GM21423 (cell line): ENCODE data around the gene DDX46.
A peak's percentile ranks its signal among the peaks of the same experiment; 100 is the strongest.
"Not testable (repeated sequence)": the region's sequence is repeated elsewhere in the genome, so short reads cannot be mapped to it uniquely, and the experiment has no call there.

Experiments used
- ATAC-seq: cut with Tn5 transposase; IDR thresholded peaks from one replicate; pipeline ENCODE4 v1.9.1; 2021; ENCODE audit warnings: mild to moderate bottlenecking, moderate library complexity; ENCODE audit not compliant: unreplicated experiment

Gene DDX46

DNA sequence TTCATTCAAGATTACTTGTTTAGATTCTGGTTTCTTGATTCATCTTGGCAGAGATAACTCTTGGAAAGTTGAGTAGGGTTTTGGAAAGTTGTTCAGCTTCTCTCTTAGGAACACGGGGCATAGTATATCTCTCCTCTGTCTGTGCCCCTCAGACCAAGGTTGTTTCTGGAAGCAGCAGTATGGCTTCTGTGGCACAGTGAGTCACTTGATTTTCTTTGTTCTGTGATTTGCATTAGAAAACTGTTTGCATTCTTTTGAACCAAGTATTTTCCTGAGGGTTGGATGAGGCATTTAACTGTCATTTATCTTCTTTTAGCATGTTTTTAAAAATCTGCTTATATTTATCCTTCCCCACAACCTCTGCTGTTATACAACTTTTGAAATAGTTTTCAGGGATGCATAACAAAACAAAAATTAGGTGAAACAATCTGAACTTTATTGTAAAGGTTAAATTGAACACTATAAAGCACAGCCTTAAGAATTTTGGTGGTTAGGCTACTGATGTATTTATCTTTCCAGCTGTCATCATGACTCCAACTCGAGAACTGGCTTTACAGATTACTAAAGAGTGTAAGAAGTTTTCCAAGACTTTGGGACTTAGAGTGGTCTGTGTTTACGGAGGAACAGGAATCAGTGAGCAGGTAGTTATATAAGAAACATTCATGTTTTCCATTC is 26.5 kb downstream of the DDX46 start:
- ATAC-seq, result no peak

DNA sequence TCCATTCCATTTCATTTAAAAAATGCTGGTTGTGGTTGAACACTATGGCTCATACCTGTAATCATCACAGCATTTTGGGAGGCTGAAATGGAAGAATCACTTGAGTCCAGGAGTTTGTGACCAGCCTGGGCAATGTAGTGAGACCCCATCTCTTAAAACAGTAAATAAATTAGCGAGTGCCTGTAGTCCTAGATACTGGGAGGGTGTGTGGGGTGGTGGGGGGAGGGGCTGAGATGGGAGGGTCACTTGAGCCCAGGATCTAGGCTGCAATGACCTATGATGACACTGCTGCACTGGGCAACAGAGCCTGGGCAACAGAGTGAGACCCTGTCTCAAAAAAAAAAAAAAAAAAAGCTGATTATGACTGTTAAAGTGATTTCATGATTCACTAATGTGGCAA is 29.1 kb downstream of the DDX46 start:
- ATAC-seq, result no peak

DNA sequence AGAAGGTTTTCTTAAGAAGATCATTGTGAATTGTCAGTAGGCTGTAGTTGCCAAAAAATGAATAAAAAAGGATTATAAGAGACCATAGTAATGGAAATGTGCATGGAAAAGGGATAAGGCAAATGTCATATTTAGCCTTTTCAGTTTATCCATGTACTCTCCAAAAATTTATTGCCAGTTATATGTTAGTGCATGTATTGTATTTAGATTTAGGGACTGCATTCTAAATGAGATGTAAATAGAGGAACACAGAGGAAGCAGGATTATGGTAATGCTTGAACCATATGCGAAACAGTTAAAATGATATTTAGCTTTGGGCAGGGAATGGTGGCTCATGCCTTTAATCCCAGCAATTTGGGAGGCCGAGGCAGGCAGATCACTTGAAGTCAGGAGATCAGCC is 33.0 kb downstream of the DDX46 start:
- no peak for ATAC-seq

DNA sequence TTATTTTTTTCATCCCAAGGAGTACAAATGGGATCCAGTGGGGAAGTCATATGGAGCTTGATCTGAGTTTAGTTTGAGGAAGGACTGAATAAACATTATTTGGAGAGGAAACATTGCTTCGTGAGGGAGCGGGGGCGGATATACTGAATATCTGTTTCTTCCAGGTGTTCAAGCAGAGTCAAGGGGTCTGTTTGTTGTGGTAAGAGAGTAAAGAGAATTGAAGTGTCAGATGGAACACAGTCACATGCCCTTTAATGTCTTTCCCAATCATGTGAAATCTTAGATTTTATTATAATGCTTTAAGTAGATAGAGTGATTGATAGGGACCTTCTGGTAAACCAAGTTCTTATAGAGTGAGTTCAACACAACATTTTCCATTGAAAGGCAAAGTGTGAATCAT is 33.7 kb downstream of the DDX46 start:
- ATAC-seq, result no peak

DNA sequence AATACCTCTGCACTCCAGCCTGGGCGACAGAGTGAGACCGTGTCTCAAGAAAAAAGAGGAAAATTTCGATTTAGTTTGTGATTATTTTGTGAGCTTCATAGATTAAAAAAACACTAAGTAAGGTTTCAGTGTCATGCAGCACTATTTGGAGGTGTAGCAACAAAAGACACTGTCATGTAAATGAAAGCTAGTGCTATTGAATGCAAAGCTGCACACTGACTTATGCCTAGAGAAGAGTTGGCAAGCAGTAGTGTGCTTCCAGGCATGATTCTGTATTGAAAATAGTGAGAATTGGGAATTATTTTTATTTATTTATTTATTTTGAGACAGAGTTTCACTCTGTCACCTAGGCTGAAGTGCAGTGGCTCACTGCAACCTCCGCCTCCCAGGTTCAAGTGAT is 34.5 kb downstream of the DDX46 start:
- ATAC-seq, result no peak

DNA sequence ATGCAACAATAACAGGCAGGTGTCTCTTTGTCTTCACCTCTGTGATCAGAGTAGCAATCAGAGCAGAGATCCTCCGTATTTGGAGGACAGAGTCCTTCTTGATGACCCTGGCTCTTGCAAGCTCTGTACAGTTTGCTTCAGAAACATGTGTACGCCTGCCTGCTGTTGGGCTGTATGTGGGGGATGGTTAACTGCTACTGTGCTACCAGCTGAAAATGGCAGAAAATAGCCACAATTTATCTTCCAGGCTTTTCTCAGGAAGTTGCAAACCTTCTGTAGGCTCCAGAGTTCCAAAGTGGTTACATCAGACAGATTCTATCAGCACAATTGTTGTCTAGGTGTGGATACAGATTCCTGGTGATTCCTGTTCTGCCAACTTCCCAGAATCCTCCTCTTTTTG is 35.5 kb downstream of the DDX46 start:
- ATAC-seq, result no peak

DNA sequence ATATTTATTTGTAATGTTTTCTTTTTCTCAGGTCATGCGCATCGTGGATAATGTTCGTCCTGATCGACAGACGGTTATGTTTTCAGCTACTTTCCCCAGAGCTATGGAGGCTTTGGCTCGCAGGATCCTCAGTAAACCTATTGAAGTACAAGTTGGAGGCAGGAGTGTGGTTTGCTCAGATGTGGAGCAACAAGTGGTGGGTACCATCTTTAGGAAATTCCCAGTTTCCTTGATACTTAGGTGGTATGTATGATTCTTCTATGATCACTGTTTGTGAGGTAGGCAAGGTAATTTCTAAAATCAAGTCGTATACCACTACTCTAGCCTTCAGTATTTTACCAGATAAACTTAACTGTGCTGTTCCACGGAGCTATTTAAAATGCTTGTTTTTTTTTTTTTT is 36.2 kb downstream of the DDX46 start:
- no peak for ATAC-seq

DNA sequence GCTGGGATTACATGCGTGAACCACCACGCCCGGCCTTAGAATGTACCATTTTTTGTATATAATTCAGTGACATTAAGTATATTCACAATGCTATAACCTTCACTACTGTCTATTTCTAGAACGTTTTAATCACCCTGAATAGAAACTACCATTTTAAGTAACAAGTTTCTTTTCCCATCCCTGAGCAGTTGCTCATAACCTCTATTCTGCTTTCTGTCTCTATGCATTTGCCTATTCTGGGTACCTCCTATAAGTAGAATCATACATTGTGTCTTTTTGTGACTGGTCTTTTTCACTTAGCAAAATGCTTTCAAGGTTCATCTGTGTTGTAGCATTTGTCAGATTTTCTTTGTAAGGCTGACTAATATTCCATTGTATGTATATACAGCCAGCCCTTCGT is 39.9 kb downstream of the DDX46 start:
- no peak for ATAC-seq

DNA sequence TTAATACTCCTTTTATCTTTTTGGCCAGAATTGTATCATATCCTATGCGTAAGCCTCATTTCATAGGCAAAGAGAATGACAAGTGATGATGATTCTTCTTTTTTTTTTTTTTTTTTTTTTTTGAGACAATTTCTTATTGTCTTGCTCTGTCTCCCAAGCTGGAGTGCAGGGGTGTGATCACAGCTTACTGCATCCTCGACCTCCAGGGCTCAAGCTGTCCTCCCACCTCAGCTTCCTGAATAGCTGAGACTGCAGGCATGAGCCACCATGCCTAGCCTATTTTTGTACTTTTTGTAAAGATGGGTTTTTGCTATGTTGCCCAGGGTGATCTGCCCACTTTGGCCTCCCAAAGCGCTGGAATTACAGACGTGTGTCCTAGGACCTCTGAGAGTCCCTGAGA is 45.2 kb downstream of the DDX46 start:
- ATAC-seq, result no peak

DNA sequence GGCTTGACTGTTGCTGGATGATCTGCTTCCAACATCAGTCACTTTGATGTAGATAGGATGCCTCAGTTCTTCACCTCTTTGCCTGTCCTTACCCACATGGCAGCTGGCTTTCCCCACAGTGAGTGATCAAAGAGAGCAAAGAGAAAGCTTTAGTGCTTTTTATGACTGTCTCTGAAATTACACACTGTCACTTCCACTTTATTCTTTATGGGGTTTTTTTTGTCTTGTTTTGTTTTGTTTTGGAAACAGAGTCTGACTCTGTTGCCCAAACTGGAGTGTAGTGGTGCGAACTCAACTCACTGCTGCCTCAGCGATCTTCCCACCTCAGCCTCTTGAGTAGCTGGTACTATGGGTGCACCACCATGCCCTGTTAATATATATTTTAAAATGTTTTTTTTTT is 54.8 kb downstream of the DDX46 start:
- ATAC-seq, result peak; percentile 60

DNA sequence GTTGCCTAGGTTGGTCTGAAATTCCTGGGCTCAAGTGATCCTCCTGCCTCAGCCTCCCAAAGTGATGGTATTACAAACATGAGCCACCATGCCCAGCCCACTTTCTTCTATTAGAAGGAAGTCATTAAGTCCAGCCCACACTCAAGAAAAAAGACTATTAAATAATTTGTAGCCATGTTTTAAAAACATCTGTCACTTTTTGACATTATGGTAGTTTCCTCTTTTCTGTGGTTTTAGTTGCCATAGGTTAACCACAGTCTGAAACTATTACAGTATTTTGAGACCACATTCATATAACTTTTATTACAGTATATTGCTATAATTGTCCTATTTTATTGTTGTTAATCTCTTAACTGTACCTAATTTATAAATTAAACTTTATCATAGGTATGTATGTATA is 55.2 kb downstream of the DDX46 start:
- peak; percentile 58 for ATAC-seq

DNA sequence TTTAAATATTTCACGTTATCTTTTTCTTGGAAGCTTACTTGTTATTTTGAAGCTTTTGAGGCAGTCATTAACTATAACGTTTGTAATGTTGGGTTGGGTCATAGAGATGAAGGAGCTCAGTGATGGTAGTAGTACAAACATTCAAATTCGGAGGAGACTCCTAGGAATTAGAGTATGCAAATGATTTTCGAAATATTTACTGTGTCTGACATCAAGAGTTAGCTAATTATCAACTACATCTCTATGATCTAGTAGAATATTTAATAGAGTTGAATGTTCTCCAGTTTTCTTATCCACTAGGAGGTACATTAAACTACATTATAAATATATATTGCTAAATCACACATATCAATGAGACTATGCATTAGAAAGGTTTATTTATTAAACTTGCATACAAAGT is 58.4 kb downstream of the DDX46 start:
- ATAC-seq, result no peak

DNA sequence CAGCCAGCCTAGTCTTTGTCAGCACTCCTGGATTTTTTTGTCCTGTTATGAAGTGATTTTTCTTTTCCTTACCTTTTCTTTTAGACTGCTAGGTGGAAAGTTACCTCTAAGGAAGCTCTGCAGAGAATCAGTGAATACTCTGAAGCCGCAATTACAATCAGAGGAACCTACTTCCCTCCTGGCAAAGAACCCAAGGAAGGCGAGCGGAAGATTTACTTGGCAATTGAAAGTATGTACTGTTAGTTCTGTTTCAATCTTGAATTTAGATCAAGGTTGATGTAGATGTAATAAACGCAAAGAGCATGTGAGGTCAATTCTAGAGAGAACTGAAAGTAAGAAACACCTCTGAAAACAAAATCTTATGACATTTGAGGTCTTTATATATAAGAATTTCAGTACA is 60.2 kb downstream of the DDX46 start:
- ATAC-seq, result no peak

DNA sequence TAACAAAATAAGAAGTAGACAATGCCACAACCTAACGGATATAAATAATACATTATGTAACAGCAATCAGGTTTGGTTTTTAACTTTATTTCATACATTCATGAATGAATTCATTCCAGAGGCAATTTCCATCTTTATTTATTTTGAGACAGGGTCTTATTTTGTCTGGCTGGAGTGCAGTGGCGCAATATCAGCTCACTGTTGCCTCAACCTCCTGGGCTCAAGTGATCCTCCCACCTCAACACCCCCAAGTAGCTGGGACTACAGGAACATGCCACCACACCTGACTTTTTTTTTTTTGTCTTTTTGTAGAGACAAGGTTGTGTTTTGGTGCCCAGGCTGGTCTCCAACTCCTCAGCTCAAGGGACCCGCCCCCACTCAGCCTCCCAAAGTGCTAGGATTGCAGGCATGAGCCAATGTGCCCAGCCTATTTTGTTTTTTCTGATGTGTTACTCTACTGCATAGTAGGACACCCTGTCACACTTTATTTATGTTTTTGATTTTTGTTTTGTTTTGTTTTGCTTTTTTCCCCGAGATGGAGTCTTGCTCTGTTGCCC is 60.9 kb downstream of the DDX46 start:
- ATAC-seq, result no peak

DNA sequence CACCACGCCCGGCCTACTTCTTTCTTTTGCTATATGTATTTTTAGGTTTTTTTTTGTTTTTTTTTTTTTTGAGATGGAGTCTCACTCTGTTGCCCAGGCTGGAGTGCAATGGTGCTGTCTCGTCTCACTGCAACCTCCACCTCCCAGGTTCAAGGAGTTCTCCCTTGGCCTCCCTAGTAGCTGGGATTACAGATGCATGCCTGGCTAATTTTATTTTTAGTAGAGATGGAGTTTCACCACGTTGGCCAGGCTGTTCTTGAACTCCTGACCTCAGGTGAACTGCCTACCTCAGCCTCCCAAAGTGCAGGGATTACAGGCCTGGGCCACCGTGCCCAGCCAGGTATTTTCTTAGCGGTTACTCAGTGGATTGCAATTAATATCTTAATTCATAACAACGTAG is 63.3 kb downstream of the DDX46 start:
- no peak for ATAC-seq

DNA sequence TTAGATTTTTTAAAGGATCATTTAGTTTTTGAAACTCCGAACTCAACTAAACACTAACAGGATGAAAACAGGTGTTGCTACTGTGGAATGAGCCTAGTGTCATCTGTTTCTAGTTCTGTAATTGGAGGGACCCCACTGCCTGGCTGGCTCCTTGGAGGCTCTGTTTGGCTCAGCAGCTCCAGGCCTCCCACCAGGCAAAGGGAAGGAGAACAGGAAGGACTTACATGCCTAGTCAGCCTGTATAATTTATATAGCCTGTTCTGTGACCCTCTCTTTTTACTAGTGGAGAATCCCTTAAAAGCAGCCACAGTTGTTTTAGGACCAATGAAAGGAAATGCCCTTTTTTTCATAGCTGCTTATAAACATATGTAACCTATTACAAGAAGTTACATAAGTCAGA is 66.1 kb downstream of the DDX46 start:
- no peak for ATAC-seq

DNA sequence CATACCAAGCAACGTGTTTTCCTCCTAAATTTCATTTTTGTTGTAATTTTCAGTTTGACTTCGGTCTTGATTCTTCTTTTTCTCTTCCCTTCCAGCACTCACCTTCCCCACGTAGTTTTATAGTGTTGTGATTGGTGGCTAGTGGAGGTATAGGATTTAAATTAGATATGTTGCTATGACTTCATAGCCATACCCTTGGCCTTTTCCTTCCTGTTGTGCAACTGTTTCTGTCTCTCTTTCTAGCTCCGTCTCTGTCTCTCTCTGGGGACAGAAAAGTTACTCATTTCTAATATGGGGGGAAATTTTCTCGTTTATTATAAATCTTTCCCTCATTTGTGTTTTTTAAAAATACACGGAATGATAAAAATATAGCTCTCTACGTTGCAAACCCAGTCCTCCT is 66.6 kb downstream of the DDX46 start:
- no peak for ATAC-seq

DNA sequence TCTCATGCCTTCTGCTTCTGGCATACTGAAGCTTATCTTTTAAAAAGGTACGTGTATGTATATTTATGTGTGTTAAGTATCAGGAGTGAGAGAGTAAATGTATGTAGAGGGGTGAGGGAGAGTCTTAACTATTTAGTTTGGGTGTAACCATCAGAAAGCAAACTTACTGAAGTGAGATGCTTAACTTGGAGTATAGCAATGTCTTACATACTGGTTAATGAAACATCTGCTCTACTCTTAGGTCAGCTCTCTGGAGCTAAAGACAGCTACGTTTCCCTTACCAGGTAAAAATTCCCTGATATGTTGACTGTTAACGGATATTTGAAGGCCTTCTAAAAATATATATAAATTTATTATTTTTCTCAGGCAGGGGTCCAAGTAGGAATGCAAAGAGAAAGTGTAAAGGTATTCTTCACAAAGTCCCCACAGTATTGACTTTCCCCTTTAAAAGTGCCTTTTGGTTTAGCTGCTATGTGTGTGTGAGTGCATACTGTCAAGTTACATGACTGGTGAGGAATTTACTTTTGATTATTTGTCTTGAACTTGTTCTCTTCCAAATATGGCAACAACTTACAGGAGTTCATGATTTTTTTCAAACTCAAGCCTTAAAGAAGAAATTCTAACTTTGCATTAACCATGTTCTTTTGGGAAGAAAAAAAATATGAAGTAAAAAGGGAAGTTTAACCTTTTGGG is 74.9 kb downstream of the DDX46 start:
- no peak for ATAC-seq

DNA sequence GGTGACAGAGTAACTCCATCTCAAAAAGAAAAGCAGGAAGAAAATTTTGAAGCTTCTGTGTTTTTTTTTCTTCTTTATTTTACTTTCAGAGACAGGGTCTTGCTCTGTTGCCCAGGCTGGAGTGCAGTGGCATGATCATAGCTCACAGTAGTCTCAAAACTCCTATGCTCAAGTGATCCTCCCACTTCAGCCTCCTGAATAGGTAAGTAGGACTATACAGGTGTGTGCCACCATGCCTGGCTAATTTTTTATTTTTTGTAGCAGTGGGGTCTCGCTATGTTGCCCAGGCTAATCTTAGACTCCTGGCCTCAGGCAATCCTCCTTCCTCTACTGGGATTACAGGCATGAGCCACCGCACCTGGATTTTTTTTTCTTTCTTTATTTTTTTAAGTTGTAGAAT is 77.0 kb downstream of the DDX46 start:
- ATAC-seq, result no peak

DNA sequence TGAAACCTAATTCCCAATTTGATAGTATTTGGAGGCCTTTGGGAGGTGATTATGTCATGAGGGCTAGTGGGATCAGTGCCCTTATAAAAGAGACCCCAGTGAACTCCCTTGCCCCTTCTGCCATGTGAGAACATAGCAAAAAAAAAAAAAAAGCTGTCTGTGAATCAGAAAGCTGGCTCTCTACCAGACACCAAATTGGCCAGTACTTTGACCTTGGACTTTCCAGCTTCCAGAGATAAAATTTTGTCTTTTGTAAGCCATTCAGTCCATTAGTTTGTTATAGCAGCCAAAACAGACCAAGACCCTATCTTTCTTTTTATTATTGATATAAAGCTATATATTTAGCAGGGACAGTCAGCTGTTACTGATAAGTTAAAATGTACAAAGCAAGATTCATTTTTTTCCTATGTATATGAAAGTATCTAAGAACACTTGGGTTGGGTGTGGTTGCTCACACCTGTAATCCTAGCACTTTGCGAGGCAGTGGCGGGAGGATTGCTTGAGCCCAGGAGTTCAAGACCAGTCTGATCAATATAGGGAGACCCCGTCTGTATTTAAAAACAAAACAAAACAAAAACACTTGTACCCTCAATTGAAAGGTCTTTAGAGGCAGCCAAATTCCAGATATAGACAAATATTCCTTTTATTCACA is 79.1 kb downstream of the DDX46 start:
- no peak for ATAC-seq

DNA sequence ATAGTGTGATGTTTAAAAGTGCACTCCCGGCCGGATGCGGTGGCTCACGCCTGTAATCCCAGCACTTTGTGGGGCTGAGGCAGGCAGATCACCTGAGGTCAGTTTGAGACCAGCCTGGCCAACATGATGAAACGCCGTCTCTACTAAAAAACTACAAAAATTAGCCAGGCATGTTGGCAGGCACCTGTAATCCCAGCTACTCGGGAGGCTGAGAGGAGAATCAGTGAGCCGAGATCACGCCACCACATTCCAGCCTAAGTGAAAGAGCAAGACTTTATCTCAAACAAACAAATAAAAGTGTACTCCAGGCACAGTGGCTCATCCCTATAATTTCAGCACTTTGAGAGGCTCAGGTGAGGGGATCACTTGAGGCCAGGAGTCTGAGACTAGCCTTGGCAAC is 79.8 kb downstream of the DDX46 start:
- ATAC-seq, result not testable (repeated sequence)

DNA sequence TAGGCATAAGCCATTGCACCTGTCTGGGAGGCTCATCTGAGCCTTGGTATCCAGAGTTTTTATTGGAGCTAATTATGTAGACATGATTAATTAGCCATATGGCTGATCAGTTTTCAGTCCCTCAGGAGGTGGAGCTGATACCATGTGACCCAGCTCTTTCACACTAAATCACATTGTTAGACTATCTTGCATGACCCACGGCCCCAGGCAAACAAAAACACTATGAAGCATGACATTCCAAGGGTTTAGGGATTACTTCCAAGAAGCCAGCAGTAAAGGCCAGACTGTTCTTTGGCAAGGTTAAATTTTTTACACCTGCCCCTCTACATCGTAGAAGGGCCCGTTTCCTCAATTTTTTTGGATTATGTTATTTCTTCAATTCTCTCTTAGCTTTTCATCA is 82.2 kb downstream of the DDX46 start:
- ATAC-seq, result no peak
